NCI-H128 (cell line): ENCODE data around the gene PTX4.

Experiments used
- DNase-seq: peaks from one replicate; lab custom pipeline; 2025; ENCODE audit not compliant: unreplicated experiment; lab: John Stamatoyannopoulos, UW

Gene PTX4, protein sequence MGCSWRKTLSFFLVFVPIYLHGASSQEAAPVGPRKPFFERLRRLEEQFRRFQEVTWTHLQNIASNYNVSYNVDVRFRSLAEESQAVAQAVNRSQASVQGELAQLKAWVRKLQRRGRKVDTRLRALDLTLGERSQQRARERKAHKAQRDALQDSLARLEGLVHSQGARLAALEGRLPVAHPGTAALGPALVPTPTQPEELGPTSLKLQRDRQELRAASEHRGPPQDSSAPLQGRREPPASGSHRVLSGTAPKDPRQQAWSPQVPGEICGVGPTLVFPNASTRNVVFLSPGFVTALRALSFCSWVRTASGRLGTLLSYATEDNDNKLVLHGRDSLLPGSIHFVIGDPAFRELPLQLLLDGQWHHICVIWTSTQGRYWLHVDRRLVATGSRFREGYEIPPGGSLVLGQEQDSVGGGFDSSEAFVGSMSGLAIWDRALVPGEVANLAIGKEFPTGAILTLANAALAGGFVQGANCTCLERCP

DNA sequence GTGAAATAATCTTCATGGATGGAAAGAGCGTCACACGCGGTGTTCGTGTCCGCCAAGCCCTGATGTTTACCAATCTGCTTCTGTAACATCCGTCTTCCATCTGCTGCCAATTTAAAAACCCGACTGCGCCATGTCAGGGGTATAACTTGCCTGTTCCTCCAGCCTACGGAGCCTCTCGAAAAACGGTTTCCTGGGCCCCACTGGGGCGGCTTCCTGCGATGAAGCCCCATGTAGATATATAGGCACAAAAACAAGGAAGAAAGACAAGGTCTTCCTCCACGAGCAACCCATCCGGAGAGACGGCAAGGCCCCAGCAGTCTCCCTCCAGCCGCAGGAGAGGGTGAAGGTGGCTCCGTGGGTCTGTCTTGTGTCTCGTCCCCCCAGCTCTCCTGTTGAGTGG is at the start of gene PTX4:
TSS of gene PTX4 (minus strand) at position 326 of the 400 bp plus-strand sequence. CDS start at position 291, 35 bp downstream.
- no peak for DNase-seq

DNA sequence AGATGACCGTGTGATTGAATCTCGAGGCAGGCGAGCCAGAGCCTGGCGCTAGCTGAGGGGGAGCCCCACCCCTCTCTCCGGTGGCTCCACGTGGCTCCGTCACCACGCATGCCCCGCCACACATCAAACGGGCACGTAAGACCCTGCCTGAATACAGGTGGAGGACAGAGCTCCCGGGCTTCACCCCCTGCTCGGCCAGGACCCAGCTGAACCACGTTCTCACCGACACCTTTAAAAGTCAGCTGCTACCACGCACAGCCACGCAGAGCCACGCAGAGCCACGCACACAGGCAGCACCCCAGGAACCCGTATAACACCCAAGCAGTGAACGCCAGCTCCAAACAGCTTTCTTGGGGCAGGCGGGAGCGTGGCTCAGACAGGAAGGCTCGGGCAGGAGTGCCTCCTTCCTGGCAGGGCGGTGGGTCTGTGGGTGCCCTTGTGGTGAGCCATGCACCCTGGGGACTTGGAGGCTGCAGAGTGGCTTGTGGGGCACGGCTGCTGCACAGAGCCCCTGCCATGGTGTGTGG is 49.1 kb upstream of the PTX4 start:
- DNase-seq, result no peak

DNA sequence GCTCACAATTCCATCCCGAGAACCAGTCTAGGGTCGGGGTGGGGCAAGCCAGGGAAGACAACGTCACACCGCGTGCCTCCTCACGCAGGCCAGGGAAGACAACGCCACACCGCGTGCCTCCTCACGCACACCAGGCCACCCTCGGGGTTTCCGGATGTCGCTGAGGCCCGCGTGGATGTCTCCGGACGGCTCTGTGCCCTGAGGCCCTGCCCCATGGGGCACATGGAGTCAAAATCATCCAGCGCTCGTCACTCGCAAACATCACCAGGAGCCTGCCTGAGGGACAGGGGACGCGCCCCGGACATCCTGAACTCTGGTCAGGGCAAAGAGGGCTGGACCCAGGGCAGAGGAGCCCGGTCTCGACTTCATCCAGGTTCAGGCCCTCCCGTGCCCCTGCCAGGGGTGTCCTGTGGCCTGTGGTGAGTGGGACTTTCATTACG is 48.4 kb upstream of the PTX4 start:
- no peak for DNase-seq

DNA sequence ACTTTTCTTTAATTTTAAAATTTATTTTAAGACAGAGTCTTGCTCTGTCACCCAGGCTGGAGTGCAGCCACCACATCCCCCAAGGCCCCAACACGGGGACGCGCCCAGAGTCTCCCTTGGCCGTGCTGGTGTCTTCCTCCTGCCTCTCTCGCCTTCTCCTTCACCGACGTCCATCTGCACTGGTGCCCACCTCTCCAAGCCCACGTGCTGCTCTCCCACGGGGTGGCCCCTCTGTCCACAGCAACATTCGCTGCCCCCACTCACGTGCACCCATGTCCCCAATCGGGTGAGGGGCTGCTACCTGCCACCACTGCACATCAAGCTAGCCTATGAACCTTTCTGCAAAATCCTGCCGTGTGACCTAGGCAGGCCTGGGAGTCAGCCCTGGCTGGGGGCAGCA is 47.9 kb upstream of the PTX4 start:
- no peak for DNase-seq

DNA sequence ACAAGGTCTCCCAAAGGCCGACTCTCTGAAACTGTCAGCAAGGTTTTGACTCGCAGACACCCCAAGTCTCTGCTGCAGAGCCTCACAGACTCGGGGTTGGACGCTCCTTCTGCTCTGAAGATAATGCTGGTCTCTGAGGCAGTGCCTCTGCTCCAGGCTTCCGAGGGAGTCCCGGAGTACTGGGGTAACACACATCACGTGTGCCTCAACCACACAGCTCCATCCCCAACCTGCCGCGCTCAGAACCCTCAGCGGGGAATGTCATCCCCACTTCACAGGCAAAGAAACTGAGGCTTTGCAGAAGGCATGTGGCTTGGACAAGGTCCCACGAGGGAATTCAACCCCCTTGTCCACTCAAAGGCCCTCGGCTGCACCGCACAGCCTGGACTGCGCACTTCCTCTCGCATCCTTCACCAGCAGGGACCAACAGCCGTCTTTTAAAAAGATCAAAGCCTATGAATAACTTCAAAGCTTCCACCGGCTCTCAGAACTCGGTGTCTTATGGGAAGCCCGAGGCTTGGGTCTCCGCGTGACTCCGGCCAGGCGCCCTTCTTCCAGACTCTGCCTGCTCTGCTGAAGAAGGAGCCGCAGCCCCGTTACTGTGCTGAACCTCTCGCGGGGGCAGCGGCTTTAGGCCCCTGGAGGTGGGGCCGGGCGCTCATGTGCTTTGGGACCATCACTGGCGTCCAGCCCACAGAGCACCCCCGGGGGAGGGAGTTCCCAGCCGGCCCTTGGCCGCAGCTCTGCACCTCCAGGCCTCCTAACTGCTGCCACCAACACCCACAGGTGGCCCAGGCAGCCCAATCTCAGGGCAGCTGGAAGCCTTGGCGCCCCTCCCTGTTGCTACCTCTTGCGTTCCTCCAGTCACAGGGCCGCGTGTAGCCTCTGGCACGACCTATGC is 46.9 kb upstream of the PTX4 start:
- DNase-seq, result no peak

DNA sequence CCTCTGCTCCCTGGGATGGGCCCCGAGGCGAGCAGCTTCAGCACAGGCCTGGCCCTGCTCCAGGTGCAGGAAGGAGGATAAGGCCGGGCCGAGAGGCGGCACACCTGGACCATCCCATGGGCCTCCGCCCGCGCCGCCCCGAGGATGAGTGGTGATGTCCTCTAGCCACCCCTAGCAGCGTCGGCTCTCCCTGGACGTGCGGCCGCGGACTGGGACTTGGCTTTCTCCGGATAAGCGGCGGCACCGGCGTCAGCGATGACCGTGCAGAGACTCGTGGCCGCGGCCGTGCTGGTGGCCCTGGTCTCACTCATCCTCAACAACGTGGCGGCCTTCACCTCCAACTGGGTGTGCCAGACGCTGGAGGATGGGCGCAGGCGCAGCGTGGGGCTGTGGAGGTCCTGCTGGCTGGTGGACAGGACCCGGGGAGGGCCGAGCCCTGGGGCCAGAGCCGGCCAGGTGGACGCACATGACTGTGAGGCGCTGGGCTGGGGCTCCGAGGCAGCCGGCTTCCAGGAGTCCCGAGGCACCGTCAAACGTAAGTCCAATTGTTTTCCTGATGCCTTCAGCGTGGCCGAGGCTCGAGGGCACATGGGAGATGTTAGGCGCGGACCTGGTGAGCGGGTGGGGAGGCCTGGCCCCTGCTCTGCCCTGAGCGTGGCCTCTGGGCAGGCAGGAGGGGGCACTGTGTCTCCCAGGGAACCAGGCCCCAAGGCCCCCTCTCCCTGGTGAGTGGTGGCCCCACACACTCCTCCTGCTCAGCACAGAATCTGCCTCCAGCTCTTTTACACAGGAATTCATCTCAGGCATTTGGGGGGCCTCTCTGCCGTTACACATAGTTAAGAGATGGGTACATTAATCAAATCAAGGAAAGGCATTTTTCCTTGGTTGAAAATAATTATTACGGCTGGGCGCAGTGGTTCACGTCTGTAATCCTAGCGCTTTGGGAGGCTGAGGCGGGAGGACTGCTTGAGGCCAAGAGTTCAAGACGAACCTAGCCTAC is 45.6 kb upstream of the PTX4 start:
- DNase-seq, result no peak

DNA sequence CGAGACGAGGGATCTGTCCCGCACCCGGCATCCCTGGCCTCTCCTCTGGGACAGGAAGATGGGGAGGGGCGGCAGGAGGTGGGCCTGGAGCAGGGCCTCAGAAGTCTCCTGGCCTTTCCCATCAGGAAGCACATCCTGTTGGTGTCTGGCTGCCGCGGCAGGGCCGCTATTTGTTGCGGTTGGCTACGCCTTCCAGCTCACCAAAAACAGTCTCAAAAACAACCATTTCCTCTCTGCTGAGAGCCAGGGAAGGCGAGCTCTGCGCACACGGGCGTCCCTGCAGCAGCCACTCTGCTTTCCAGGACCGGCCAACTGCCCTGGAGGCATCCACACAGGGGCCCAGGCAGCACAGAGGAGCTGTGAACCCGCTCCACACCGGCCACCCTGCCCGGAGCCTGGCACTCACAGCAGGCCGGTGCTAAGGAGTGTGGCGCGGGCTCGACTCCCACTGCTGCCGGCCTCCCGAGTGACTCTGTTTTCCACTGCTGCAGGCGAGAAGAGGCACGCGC is 44.8 kb upstream of the PTX4 start, which contains the start of gene TMEM204:
TSS of gene TMEM204 (plus strand) at position 224 of the 509 bp plus-strand sequence. CDS start 610 bp downstream, outside the sequence.
- DNase-seq, result no peak

DNA sequence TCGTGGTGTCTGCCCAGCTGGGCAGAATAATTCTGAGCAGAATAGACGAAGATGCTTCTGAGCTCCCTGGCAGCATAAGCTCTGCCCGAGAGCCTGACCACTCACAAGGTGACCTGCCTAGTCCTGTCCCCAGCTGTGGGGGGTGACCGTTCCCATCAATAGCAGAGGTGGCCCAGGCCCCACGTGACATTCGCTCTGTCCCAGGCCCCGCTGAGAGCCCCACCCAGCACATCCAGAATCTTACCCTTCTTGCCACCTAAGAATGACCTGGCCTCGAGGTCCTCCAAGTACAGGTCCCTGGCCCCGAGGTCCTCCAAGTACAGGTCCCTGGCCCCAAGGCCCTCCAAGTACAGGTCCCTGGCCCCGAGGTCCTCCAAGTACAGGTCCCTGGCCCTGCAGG is 44.0 kb upstream of the PTX4 start:
- no peak for DNase-seq

DNA sequence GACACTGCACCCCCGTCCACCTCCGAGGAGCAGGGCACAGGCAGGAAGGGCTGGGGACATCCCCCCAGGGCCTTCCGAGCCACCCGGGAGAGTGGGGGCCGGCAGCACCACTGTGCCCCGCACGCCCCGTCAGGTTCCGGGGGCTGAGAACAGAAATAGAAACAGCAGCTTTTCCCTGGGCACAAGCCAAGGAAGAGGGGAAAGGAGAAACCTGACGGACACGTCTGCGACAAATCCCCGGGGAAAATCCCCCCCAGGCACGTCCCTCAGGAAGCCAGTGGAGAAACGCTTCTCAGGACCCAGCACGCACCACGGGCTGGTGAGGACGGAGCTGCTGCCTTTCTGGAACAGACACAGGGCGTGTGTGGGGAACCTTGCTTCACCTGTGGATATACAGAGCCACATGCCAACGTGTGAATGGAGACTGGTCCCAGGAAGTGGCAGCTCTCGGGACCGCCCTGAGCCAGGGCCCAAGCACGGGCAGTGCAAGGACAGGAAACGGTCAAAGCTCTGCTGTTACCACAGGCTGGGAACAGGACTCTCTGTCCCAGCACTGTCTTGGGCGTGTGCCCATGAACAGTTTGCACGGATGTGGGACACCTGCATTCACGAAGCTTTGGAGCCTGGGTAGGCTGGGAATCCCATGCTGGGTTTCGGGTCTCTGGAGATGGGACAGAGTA is 43.5 kb upstream of the PTX4 start:
- DNase-seq, result no peak

DNA sequence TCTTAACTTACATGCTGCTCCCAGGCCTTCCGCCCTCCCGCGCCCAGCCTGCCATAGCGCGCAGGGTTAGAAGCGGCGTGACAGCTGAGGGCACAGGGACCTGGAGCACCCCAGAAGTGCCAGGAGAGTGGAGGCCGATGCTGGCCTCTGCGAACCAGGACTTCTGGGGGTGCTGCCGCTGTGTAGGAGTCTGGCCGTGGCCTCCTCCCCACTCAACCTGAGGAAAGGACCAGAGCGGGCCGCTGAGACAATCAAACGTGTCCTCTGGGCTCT is 42.8 kb upstream of the PTX4 start:
- DNase-seq, result no peak

DNA sequence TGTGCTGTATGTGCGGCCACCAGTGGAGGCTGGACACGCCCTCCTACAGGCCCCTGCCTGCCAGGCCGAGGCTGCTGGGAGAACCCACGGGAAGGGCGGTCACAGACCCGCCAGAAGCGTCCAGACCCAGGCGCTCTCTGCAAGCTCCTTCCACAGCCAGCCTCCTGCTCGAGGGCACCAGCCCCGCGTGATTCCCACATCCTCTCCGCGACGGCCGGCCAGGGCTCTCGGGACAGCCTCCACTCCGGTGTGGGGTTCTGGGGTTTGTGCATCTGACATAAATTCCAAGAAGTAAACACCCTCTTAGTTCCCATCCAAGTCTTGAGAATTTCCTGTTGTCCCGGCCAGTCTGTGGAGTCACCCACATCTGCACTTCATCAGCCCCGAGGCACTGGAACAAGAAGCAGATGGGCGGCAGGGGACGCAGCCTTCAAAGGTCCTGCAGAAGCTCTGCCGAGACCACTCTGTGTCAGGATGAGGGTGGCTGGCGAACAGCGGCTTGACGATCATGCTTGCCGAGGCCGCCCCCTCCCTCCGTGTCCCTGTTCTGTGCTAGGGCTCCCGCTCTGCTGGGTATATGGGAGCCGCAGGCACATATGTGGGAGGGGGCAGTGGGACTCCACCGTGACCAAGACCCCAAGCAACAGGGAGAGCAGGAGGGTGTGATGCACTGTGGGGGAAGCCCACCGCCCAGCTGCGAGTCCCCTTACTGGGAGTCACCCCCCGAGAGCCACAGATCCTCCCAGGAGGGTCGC is 42.3 kb upstream of the PTX4 start:
- no peak for DNase-seq

DNA sequence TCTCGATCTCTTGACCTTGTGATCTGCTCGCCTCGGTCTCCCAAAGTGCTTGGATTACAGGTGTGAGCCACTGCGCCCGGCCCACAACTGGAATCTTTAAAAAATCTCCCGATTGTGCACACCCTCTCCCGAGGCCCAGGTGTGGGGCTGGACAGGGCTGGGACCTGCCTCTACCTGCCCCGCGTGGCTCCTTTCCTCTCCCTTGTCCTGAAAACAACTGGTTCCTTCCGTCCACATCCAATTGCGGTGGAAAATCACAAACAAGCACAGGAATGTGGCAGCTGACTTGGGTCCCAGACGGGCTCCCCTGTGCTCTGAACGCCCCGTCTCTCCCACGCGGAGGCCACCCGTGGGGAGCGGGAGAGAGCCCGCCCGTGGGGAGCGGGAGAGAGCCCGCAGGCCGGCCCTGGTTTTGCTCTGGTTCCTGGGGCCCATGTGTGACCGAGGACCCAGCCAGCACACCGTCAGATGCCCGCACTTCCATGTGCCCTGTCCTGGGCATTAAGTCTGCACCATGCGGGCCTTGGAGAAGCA is 41.7 kb upstream of the PTX4 start:
- no peak for DNase-seq

DNA sequence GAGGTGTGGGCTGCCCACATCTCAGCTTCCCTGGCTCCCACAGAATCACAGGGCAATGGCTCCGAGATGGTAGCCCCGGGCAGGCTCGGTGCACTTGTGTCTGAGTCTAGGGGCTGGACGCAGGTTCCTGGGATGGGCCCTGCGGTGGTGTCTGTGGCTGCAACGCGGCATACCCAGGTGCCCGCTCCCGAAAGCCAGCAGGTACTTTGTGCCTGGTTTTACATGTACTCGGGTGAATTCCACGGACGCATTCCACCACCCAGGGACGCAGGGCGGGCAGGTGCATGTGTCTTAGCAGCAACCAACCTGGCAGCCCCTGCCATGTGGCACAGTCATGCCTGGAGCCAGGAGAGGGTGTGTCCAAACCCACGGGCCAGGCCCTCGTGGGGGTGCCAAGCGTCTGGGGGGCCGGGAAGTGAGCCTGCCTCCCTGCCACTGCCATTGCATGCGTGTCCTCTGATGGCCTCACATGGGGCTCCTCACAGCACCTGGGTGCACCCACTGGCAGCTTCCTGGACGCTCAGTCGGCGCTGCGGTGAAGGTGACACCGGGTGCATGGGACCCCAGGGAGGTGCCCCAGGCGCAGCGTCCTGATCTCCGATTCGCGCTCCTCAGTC is 40.3 kb upstream of the PTX4 start:
- DNase-seq, result no peak

DNA sequence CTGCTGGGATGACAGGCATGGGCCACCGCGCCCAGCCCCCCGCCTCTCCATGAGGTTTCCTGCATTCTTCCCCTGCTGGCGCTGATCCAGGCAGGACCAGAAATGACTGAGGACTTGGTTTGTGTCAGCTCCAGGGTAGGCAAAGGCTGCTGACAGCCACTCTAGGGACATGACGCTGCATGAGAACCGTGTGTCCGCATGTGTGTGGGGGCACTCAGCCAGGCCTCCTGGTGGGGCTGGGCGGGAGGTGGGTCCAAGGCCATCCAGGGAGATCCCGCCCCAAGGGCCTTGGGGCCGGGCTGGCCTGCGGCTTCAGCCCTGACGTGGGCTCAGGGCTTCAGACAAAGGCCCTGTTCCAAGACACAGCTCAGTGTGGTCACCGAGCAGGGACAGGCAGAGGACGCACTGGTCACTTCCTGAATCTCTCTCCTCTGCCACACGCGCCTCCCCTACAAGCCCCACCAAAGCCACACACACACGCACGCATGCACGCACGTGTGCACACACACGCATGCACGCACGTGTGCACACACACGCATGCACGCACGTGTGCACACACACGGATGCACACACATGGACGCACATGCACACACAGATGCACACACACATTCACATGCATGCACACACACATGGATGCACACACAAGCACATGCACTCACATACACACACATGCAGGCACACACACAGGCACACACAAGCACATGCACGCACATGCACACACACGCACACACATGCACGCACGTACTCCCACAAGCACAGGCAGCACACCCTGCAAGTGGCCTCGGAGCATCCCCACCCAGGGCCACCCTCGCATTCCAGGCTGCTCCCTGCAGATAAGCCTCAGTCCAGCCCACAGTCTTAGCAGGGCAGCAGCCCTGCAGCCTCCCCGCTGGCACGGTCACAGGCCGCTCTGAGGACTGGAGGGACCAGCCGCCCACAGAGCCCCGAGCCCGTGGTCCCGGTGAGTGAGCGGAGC is 39.4 kb upstream of the PTX4 start:
- no peak for DNase-seq

DNA sequence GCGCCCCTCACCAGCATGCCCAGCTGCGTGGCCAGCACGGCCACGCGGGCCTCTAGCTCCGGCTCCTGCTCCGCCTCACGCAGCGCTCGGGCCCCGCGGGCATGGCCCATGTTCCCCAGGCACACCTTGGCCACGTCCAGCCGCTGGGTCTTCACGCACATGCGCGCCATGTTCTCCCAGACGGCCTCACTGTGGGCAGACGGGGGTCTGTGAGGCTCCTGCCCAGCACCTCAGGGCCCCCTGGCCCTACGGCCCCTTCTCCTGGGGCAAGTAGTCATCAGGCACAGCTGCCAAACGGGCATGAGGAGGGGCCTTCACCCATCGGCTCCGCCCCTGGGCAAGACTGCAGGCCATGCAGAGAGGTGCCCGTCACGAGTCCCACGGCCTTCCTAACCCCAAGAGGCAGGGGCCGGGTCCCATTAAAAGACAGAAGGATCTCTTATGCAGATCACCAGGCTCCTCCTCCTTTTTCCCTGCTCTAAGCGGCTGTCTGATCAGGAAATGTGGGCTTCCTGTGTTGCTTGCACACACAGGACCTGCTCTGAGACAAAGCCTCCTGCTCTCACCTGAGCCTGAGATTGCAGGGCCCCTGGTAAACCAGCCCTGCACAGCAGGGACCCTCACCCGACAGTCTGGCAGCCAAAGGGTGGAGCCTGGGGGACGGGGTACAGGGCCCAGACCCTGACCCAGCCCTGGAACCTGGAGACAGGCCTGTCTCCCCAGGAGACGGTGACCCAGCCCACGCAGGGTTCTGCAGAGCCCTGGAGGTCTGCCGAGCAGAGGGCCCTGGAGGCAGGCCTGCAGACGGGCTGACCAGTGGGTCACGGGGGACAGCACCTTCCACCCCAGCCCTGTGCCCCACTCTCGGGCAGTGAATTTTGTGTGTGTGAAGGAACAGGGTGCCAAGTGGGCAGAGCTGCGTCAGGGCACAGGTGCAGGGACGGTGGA is 38.1 kb upstream of the PTX4 start:
- DNase-seq, result no peak
